GM23338 (cell line): Measurements from ENCODE around the gene ZNF580. TPM values are rescaled to one million over a fixed set of nuclear protein-coding genes. Genes with fewer than 3 reads are reported as not detected.

Experiments used
- CREB1 ChIP-seq: fragments of 250-450 bp; sonication (Bioruptor Pico); IDR thresholded peaks from 2 replicates; pipeline ENCODE4 v1.5.0; 2020; ENCODE audit warnings: low read depth, mild to moderate bottlenecking, moderate library complexity
- EZH2 ChIP-seq: fragments of 200-600 bp; sonication (generic); IDR thresholded peaks from one replicate; pipeline ENCODE4 v1.8.0; 2017; ENCODE audit warnings: antibody characterized with exemption, mild to moderate bottlenecking, low read depth; ENCODE audit not compliant: unreplicated experiment
- JUNB ChIP-seq: IDR thresholded peaks from one replicate; pipeline ENCODE4 v1.6.1; 2016; ENCODE audit warnings: antibody characterized with exemption; ENCODE audit not compliant: unreplicated experiment
- NANOG ChIP-seq: IDR thresholded peaks from 2 replicates; pipeline ENCODE4 v1.6.1; 2016; ENCODE audit warnings: antibody characterized with exemption, borderline replicate concordance
- POLR2AphosphoS5 ChIP-seq: IDR thresholded peaks from 2 replicates; pipeline ENCODE4 v1.6.1; 2016; ENCODE audit warnings: antibody characterized with exemption, low read depth
- STAT1 ChIP-seq: IDR thresholded peaks from one replicate; pipeline ENCODE4 v1.6.1; 2016; ENCODE audit warnings: antibody characterized with exemption; ENCODE audit not compliant: unreplicated experiment
- ZNF114 ChIP-seq: fragments of 250-450 bp; sonication (Bioruptor Pico); IDR thresholded peaks from 2 replicates; pipeline ENCODE4 v1.5.0; 2020; ENCODE audit warnings: mild to moderate bottlenecking, moderate library complexity
- ZNF331 ChIP-seq: fragments of 250-450 bp; sonication (Bioruptor Pico); IDR thresholded peaks from 2 replicates; pipeline ENCODE4 v1.5.0; 2020; ENCODE audit warnings: low read depth, mild to moderate bottlenecking, moderate library complexity
- ZNF462 ChIP-seq: fragments of 250-450 bp; sonication (Bioruptor Pico); IDR thresholded peaks from 2 replicates; pipeline ENCODE4 v1.5.0; 2020; ENCODE audit warnings: mild to moderate bottlenecking, moderate library complexity
- polyA plus RNA-seq: library from polyadenylated mRNA; unstranded; fragments of >200 nt; fragmentation: Nextera tagmentation; extraction: Ambion mirVana; gene quantifications from 2 replicates; pipeline ENCODE4 v1.2.1, GENCODE V29; 2016
- total RNA-seq: library from RNA; depleted of rRNA; stranded (reverse); fragments of >200 nt; shearing (Covaris generic); gene quantifications from 2 replicates; pipeline ENCODE4 v1.2.3, GENCODE V29; 2014
- TF ChIP-seq, protein P1 (sequence below), 2 experiments: fragments of 200-600 bp in 1 of 2; sonication (generic) in 1 of 2; conservative IDR thresholded peaks; 2 replicates each; pipeline versions ENCODE4 v1.5.1 to v1.6.1; 2016 to 2017; ENCODE audit warnings: antibody characterized with exemption in 2 of 2, low read depth in 2 of 2, mild to moderate bottlenecking in 2 of 2, moderate library complexity in 1 of 2

The ZNF580 gene
- total and polyA plus RNA-seq, 2 experiments from 2014 or later = 18.7 to 23.6 TPM

GRCh38 chr19:55667511-55667910, 26.7 kb downstream of the ZNF580 start (continued):
- TF ChIP-seq ZNF462 (CRISPR knock-in tag) (no peak), EZH2 (no peak), CREB1 (CRISPR knock-in tag) (no peak), ZNF114 (CRISPR knock-in tag) (no peak), NANOG (no peak), JUNB (no peak), ZNF331 (CRISPR knock-in tag) (no peak), STAT1 (no peak), POLR2AphosphoS5 (no peak)
- TF ChIP-seq, protein P1, sequence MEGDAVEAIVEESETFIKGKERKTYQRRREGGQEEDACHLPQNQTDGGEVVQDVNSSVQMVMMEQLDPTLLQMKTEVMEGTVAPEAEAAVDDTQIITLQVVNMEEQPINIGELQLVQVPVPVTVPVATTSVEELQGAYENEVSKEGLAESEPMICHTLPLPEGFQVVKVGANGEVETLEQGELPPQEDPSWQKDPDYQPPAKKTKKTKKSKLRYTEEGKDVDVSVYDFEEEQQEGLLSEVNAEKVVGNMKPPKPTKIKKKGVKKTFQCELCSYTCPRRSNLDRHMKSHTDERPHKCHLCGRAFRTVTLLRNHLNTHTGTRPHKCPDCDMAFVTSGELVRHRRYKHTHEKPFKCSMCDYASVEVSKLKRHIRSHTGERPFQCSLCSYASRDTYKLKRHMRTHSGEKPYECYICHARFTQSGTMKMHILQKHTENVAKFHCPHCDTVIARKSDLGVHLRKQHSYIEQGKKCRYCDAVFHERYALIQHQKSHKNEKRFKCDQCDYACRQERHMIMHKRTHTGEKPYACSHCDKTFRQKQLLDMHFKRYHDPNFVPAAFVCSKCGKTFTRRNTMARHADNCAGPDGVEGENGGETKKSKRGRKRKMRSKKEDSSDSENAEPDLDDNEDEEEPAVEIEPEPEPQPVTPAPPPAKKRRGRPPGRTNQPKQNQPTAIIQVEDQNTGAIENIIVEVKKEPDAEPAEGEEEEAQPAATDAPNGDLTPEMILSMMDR (conservative IDR thresholded peaks at IDR 0.05; ENCODE audit: low read depth in 2 of 2) = no peak
